Activated CD8-positive, alpha-beta memory T cell treated with anti-CD3 and anti-CD28 coated beads, Interleukin-2, amount 10 ng/mL, durations not matched to agents 7 days and 5 days (primary cell): Measurements from ENCODE around the gene KRI1. TPM values are rescaled to one million over a fixed set of nuclear protein-coding genes. Genes with fewer than 3 reads are reported as not detected.

Experiments used
- microRNA-seq: library from miRNA; unstranded; fragments of <30 nt; microRNA quantifications from one replicate; pipeline ENCODE4 v1.2.0, GENCODE V29; 2022
- total RNA-seq, 2 experiments: library from RNA; stranded (reverse); gene quantifications; one replicate each; pipeline ENCODE4 v1.2.3, GENCODE V29; 2021

KRI1 gene
- total RNA-seq, 2 experiments from 2014 or later: 68.1 to 72.2 TPM

Small RNA genes lying within 50 kb of the gene (microRNA-seq; reads per million reads assigned to microRNA genes)
- gene MIR1238: not detected

Other genes starting within 250 kb of the KRI1 start
- gene FDX2, start 250.0 kb downstream of the KRI1 start, total RNA-seq: 10 to 100 TPM in 1 of 2 experiments, 1 to 10 TPM in 1; 7.4 to 11.1 TPM
- 10 to 100 TPM; 87.0 to 87.8 TPM for gene RAVER1, start 232.5 kb downstream of the KRI1 start, total RNA-seq
- 100 to 1,000 TPM; 169 to 192 TPM for gene ICAM3, start 226.4 kb downstream of the KRI1 start, total RNA-seq
- 100 to 1,000 TPM; 277 to 296 TPM for gene TYK2, start 185.4 kb downstream of the KRI1 start, total RNA-seq
- 100 to 1,000 TPM; 283 to 309 TPM for gene CDC37, start 162.5 kb downstream of the KRI1 start, total RNA-seq
- 100 to 1,000 TPM in 1 of 2 experiments, 10 to 100 TPM in 1; 74.9 to 103 TPM for gene PDE4A, start 145.5 kb downstream of the KRI1 start, total RNA-seq
- 100 to 1,000 TPM in 1 of 2 experiments, 10 to 100 TPM in 1; 99.8 to 104 TPM for gene KEAP1, start 62.7 kb downstream of the KRI1 start, total RNA-seq
- 1 to 10 TPM in 1 of 2 experiments, under 1 TPM in 1; 0.14 to 1.4 TPM for gene S1PR5, start 48.6 kb downstream of the KRI1 start, total RNA-seq
- gene ATG4D, start 22.1 kb downstream of the KRI1 start, total RNA-seq: 10 to 100 TPM; 48.3 to 57.8 TPM
- gene CDKN2D, start 3.0 kb upstream of the KRI1 start, total RNA-seq: 10 to 100 TPM; 40.9 to 73.3 TPM
- not detected for gene AP1M2, start 21.3 kb upstream of the KRI1 start, total RNA-seq
- gene SLC44A2, start 59.5 kb upstream of the KRI1 start, total RNA-seq: 10 to 100 TPM; 83.4 to 86.8 TPM
- gene ILF3, start 88.3 kb upstream of the KRI1 start, total RNA-seq: 100 to 1,000 TPM; 418 to 431 TPM
- gene QTRT1, start 135.4 kb upstream of the KRI1 start, total RNA-seq: 10 to 100 TPM; 40.1 to 48.8 TPM
- 100 to 1,000 TPM; 267 to 315 TPM for gene DNM2, start 152.1 kb upstream of the KRI1 start, total RNA-seq